NCI-H187 (cell line): Measurements from ENCODE around the gene GOLGA1.
A peak's percentile ranks its signal among the peaks of the same experiment; 100 is the strongest.

ENCODE experiments used
- DNase-seq, 2 experiments: peaks; one replicate each; lab custom pipeline; 2025; lab: John Stamatoyannopoulos, UW

GOLGA1 gene

GRCh38 chr9:124882231-124882630 is 58.7 kb downstream of the GOLGA1 start:
- no peak for DNase-seq

DNA sequence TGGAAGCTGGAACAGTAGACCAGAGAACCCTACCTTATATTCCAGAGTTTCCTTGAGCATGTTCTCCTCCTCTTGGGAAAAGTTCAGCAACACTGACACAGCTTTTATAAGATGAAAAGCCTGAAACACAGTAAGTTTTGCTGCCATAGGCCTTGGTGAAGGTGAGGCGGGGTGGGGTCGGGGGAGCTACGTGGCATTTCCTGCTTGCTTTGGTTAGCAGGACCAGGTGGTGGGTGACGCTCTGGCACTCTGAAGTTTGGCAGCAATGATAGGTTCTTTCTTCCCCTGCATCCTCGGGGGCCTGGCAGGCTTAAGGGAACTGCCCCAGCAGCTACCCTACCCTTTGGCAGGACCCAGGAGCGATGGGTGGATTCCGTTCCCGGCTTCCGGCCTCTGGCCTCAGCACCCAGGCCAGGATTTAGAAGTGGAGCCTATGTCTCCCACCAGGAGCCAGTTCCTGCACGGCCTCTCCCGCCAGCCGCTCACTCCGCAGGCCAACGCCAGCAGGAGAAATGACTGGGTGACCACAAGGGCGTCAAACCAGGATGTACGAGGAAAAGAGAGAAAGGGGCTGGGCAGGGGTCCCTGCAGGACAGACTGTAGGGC is 59.6 kb downstream of the GOLGA1 start:
- DNase-seq: no peak

- DNase-seq: no peak
Observed at GRCh38 chr9:124880501-124880900, 60.4 kb downstream of the GOLGA1 start.

- no peak for DNase-seq
Observed at GRCh38 chr9:124879226-124879625, 61.7 kb downstream of the GOLGA1 start.

GRCh38 chr9:124878518-124878917 is 62.4 kb downstream of the GOLGA1 start:
- DNase-seq: no peak

- no peak for DNase-seq
Observed at GRCh38 chr9:124878021-124878420, 62.9 kb downstream of the GOLGA1 start.

GRCh38 chr9:124877021-124877782 is 63.7 kb downstream of the GOLGA1 start:
- DNase-seq: no peak

- no peak for DNase-seq
Observed at GRCh38 chr9:124875501-124875900, 65.4 kb downstream of the GOLGA1 start.

DNA sequence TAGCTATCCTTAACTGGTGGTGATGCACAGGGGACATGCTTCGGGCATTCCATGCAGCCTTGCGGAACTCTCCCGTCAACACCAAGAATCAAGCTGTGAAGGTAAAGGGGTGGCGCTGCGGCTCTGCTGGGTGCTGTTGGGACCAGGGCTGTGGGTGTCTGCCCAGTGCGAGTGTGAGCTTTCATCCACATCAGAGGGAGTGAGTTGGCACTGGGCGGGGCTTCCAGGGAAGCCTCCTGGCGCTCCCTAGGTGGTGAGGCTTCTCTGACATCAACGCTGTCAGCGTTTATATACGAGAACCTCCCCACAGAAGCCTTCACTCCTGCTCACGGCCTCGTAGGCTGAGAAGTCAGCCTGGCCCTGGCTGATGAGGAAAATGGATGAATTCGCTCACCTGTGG is 67.2 kb downstream of the GOLGA1 start:
- DNase-seq: no peak

DNA sequence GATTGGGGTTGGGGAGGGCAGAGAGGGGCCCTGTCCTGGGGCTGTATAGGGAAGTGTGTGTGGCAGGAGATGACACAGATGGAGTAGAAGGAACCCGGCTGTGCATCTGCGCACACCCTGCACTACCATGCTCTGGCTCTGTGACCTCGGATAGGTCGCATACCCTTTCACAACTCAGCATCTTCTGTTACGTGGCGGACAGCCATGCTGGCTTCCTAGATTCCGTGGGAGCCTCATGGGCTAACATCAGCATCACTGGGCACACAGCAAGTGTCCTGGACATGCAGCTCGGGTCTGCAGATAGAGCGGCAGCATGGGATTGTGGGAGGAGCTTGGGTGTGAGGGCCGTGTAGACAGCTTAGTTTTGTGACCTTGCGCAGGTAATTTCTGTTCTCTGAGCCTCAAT is 69.7 kb downstream of the GOLGA1 start:
- DNase-seq: no peak

GRCh38 chr9:124870723-124871122 is 70.2 kb downstream of the GOLGA1 start:
- DNase-seq: no peak

DNA sequence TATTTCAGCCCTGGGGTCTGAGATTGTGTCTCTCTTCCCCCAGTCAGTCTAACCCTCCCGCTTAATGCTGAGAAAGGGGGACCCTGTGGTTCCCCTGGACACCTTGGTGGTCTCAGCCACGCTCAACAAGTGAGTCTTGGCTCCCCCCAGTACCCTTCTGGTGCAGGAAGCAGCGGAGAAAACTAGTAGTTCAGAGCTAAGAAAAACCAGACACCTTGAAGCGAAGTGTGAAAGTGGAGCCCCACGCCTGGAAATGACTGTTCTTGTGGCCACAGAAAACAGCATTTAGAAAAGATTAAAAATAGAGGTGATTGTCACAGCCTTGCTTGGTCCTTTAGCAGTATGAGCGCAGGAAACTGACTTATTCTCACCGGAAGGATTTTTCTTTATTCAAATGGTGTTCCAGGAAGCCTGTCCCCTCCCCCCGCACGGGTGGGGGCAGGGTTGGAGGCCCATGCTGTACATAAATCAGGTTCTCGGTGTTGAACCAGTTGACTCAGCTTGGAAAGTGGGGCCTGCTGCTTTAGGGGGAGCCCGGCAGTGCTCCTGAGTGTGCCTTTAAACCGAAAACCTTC is 70.8 kb downstream of the GOLGA1 start:
- DNase-seq: no peak

GRCh38 chr9:124869466-124869985 is 71.4 kb downstream of the GOLGA1 start:
- no peak for DNase-seq

DNA sequence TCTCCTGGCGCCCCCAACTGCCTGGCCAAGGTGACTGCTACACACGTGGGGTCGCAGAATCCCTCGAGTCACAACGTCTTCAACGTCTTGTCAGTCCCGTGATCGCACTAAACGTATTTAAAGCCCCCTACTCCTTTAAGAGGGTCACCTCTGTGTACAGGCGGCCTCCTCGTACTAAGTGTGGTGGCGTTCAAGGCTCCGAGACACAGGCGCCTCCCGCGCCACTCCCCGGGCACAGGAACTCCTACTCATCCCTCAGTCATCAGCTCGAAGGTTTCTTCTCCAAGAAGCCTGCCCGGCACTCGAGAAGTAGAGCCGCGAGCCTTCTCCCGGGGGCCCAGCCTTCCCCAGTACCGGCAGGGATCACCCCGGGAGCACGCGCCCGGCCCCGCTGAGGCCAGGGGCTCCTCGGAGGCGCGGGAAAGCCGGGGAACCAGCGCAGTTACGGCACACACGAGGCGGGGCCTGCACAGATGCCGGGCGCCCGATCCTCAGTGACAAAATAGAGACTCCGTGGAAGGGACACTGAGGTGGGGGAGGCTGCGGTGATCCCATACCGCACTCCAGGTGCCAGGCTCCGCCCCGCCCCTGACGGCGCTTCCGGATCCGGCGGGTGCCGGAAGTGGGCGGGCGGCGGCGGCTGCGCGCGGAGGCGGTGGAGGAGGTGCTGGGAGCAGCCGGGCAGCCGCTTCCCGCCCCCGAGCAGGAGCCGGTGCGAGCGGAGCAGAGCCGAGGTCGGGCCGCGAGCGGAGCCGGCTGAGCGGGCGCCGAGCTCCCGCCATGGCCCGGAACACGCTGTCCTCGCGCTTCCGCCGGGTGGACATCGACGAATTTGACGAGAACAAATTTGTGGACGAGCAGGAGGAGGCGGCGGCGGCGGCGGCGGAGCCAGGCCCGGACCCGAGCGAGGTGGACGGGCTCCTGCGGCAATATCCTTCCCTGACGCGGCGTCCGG is 72.1 kb downstream of the GOLGA1 start:
- DNase-seq: peak; percentile 5 to 61

- no peak for DNase-seq
Observed at GRCh38 chr9:124863371-124863871, 77.5 kb downstream of the GOLGA1 start.

DNA sequence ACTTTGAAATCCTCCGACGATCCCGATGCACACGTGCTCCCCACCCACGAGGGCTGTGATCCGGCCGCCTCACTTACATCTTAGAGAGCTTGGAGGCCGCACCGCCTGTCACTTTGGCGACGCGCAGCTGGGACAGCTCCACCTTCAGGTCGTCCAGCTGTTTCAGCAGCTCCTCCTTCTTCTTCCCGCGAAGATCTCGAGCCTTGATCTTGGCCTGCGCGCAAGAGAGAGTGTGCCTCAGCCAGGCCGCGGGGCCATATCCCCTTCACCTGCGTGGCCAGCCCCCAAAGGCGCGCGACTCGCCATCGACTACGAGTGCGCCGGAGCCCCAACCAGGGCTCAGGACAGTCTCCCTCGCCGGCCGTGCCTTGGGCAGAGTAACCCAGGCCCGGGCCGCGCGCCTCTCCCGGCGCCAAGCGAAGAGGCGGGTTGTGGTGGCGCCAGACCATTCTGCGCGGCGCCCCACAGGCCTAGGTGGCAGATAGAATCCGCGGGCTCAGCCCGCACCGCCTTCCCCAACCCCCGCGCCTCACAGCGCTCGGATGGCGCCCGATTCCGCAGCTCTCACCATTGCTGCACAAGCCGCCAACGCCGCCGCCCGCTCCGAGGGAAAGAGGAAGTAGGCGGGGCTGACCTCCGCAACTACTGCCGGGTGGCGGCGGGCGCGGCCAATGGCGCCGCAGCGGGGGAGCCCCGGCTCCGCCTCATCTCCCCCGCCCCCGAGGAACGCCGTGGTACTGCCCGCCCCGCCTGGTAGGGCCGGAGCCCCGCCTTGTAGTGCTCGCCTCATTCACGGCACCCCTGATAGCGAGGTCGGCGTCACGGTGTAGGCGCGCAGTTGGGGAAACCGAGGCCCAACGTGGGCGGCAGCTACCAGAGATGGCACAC is 79.3 kb downstream of the GOLGA1 start, which contains the start of the genes ARPC5L and RPL35:
ARPC5L (plus strand) TSS at position 789 of the 888 bp plus-strand sequence. CDS start 7,161 bp downstream, outside the sequence.
RPL35 (minus strand) TSS at position 616 of the 888 bp plus-strand sequence; CDS start at position 571, 45 bp downstream.
- peak; percentile 65 to 82 for DNase-seq

DNA sequence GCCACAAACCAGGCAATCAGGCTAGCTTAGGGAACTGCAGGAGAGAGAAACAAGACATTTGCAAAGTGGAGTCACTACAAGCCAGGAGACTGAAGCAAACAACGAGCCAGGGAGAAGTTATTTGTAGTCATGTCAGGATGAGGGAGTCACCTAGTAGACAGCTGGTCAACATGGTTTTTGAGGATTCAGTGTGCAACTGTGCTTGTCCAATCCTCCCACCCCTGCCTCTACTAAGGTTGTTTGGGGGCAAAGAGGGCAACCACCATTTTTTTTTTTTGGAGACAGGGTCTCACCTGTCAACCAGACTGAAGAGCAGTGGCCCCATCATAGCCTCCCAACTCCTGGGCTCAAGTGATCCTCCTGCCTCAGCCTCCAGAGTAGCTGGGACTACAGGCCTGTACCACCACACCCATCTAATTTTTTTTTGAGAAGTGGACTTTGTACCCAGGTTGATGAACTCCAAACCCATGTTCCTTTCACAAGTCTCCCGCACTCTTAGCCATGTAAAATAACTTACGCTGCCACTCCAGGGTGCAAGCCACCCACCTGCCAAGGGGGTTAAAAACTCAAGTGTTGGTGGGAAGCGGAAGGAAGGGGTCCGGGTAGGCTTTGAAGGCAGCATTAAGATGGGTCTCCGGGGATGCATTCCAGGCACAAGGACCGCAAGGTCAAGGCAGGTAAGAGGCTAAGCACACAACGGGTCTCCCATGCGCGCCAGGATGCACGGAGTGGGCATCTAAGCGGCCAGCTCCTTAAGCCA is 80.1 kb downstream of the GOLGA1 start:
- no peak for DNase-seq

GRCh38 chr9:124859803-124860581 is 80.9 kb downstream of the GOLGA1 start:
- DNase-seq: no peak
